GM20000 (cell line): ENCODE measurements around the gene ARHGDIA.

ENCODE experiments used
- DNase-seq: peaks from one replicate; pipeline ENCODE4 v3.0.0; 2012; ENCODE audit warnings: low spot score
- TF ChIP-seq, protein P1 (sequence below): IDR thresholded peaks from 2 replicates; pipeline ENCODE4 v1.5.1; 2012; ENCODE audit warnings: mild to moderate bottlenecking, control low read depth; ENCODE audit errors: extremely low read depth, missing control alignments

ARHGDIA gene

DNA sequence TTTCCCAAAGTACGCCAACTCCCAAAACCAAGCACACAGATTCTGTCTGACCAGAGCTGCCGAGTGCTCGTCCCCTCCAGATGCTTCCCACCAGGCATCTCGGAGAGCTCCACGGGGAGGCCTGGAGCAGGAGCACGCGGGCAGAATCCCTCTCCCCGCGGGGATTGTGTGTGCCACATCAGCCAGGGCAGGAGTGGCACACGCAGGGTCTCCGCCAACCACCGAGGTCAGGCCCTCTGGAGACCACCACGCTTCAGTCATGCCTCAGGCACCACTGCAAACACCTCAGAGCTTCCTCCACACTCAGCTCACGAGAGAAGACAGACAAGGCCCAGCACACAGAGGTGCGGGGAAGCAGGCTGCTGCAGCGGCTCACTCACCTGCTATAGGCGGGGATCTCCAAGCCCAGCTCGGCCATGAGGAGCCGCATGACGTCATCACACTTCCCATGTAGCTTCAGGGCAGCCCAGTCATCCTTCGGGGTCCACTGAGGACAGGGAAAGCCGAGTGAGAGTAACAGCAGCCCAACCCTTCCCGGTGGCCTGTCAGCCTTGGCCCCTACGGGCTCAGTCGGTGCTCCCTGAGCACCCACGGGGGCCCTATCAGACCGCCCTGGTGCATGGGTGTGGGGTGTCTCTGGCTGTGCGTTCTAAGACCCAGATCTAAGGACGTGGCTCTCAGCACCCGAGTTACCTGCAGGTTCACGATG, 42.4 kb upstream of the ARHGDIA start:
- no peak for DNase-seq
- TF ChIP-seq, protein P1, sequence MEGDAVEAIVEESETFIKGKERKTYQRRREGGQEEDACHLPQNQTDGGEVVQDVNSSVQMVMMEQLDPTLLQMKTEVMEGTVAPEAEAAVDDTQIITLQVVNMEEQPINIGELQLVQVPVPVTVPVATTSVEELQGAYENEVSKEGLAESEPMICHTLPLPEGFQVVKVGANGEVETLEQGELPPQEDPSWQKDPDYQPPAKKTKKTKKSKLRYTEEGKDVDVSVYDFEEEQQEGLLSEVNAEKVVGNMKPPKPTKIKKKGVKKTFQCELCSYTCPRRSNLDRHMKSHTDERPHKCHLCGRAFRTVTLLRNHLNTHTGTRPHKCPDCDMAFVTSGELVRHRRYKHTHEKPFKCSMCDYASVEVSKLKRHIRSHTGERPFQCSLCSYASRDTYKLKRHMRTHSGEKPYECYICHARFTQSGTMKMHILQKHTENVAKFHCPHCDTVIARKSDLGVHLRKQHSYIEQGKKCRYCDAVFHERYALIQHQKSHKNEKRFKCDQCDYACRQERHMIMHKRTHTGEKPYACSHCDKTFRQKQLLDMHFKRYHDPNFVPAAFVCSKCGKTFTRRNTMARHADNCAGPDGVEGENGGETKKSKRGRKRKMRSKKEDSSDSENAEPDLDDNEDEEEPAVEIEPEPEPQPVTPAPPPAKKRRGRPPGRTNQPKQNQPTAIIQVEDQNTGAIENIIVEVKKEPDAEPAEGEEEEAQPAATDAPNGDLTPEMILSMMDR = no peak

DNA sequence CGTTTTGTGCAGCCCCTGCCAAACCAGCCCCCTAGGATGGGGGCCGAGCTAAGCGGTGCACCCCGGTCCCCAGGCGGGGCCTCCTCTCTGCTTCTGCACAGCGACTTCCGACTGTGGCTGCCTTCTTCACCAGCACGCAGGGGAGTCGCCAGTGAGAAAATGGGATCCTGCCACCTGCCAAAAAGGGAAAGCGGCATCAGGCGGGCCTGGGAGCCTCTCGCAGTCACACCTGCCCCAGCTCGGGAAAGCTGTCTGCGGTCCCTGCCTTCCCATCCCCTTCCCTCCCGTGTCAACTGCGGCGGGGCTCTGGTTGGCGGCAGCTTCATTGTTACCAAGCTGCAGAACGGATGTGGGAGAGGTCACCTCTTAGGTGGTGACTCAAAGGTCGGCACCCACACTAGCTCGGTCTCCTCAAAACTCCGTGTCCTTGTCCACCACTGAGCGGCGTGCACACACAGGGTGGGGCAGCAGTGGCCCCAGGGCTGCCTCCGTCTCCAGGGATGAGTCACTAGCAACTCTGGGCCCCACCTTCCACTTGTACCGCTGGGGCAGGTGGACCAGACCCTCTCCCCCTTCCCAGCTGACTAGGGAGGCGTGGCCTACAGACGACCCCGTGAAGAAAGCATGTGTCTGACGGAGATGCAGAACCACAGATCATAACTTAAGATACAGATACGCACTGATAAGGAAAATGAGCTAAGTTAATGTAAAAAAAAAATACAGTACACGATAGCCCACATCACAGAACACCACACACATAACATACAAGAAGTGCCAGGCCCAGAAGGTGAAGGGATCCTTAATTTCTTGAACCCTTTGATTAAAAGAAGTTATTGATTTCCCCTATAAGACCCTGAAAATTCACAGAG, 41.5 kb upstream of the ARHGDIA start:
- no peak for DNase-seq
- TF ChIP-seq, protein P1 = no peak

DNA sequence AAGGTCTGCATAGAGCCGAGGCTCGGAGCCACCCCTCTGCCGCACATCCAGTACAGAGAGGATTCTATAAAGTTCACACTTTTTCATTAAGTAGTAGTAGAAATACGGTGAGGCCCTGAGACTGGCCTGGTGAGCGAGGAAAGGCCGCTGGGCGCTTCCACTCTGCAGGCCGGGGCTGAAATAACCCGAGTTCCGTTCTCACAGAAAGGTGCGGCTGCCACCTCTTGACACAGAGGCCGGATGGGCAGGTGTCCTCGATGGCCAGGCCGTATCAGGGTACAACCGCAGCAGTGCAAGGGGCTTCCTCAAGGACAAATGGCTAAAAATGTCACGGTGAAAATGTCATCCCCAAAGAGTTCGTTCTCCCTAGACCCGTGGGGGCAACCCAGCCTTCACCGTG, 40.8 kb upstream of the ARHGDIA start:
- TF ChIP-seq, protein P1 = no peak
- DNase-seq = no peak

DNA sequence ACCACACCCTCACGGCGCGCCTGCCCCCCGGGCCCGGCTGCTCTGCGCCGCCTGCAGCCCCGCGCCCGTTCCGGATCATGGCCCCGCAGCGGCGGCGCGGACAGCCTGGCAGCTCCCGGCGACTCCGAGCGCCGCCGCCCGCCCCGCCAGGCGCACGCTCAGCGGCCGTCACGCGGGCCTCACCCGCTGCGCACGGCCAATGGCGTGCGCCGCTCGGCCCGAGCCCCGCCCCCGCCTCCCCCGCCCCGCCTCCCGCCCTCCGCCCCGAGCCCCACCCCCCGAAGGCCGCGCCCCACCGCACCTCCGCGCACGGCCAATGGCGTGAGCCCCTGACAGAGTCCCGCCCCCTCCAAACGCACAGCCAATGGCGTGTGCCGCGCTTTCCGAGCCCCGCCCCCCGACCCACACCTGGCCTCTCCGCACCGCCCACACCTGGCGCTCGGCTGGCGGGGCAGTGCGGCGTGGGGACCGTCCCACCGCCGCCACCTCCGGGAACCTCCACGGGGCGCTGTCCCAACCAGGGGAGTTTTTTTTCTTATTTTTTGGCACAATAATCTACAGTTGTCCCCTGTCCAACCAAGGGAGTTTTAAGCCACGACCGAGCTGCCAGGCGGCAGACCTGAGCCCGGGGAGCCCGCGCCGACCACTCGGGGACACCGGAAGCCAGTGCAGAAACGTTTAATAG, 40.3 kb upstream of the ARHGDIA start, which contains the start of gene PCYT2:
Gene PCYT2, minus strand, starts transcription at position 123 of the 685 bp plus-strand sequence. Its CDS starts 44 bp downstream, at position 79.
- peak; percentile 100 for DNase-seq
- TF ChIP-seq, protein P1 = no peak

DNA sequence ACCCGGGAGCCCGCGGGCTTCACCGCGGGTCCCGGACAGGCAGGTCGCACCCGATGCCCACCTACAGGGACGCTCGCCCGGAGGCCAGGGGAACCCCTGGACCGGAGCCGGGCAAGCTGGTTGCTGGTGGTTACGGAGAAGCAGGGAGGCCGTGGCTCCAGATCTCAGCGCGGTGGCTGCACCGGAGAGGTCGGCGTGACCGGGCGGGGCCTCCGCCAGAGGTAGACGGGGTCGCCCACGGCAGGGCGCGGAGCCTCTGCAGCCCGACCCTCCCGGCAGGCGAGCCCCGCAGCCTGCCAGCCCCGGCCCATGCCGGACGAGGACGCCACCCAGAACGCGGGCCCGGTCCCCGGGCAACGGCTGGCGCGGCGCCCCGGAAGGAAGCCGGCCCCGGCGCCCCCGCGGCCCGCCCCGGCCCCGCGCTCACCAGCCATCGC, 39.7 kb upstream of the ARHGDIA start:
- no peak for DNase-seq
- TF ChIP-seq, protein P1 = no peak

DNA sequence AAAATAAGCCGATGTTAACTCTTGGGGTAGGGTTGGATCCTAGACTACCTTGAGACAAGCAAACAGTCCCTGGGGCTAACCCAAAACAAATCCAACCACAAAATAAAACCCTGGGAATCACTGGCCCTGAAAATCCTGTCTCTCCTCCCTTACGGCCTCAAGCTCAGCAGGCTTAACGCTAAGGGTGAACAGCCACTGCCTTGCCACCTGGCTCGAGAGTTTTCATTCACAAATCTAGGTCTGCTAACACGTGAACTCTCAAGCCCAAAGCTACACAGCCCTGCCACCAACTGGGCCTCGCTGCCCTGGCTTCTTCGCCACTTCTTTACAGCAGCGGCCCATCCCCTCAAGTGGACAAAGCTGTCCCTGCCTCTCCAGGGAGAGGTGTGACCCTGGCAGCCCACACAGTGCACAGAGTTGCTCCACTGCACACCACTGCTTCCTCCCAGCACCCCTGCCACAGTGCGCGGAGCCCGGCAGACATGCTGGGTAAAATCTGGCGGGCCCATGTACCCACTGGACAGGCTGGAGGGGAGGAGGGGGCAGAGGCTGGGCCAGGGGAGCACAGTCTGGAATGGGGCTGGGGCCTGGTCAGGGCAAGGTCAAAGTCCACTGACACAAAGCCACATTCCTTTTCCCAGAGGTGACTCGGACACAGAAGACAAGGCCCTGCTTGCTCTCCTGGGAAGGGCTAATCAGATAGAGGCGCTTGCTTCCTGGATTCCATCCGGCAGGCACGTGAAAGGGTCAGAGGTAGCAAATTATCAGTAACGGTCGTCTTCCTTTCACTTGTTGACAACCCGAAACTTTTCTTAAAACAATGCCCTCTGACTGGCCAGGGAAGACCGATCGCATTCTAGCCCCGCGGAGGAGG, 39.1 kb upstream of the ARHGDIA start:
- no peak for DNase-seq

More for the DNA sequence above, 39.1 kb upstream of the ARHGDIA start:
- TF ChIP-seq, protein P1 = no peak
